HepG2 (cell line): ENCODE measurements around the gene GRM4. TPM values are rescaled to one million over a fixed set of nuclear protein-coding genes. Genes with fewer than 3 reads are reported as not detected.
A peak's percentile ranks its signal among the peaks of the same experiment; 100 is the strongest.

ENCODE experiments used
- CHD4 ChIP-seq: fragments of 200-600 bp; sonication (generic); IDR thresholded peaks from 2 replicates; pipeline ENCODE4 v1.7.0; 2017; ENCODE audit warnings: mild to moderate bottlenecking, low read length, borderline replicate concordance
- DNMT3B ChIP-seq: conservative IDR thresholded peaks from 2 replicates; pipeline ENCODE4 v1.6.1; 2016; ENCODE audit warnings: missing biosample characterization, control low read depth
- HMGA1 ChIP-seq: sonication (generic); formaldehyde crosslinking; conservative IDR thresholded peaks from 2 replicates; pipeline ENCODE4 v1.4.0; 2020; ENCODE audit warnings: missing genetic modification reagents
- IKZF4 ChIP-seq: sonication (generic); formaldehyde crosslinking; IDR thresholded peaks from 2 replicates; pipeline ENCODE4 v1.5.1; 2020; ENCODE audit warnings: borderline replicate concordance, mild to moderate bottlenecking, low read depth, missing genetic modification reagents; ENCODE audit errors: not compliant biosample characterization
- JDP2 ChIP-seq: sonication (generic); formaldehyde crosslinking; IDR thresholded peaks from 2 replicates; pipeline ENCODE4 v1.8.1; 2022; ENCODE audit warnings: missing genetic modification reagents, borderline replicate concordance
- KLF16 ChIP-seq, 2 experiments: sonication (generic) in 1 of 2; formaldehyde crosslinking in 1 of 2; IDR thresholded peaks; 2 replicates each; pipeline versions ENCODE4 v1.6.1 to v1.8.0; 2016 to 2023; ENCODE audit warnings: missing genetic modification reagents in 2 of 2, missing compliant biosample characterization in 1 of 2
- KLF6 ChIP-seq: IDR thresholded peaks from 2 replicates; pipeline ENCODE4 v1.8.0; 2016; ENCODE audit warnings: missing biosample characterization, missing genetic modification reagents
- MEIS2 ChIP-seq: sonication (generic); formaldehyde crosslinking; IDR thresholded peaks from 2 replicates; pipeline ENCODE4 v1.9.0; 2021; ENCODE audit warnings: mild to moderate bottlenecking, missing genetic modification reagents
- NKX3-1 ChIP-seq: sonication (generic); formaldehyde crosslinking; IDR thresholded peaks from 2 replicates; pipeline ENCODE4 v1.5.0; 2020; ENCODE audit warnings: missing genetic modification reagents
- PRMT3 ChIP-seq: sonication (generic); formaldehyde crosslinking; IDR thresholded peaks from 2 replicates; pipeline ENCODE4 v1.8.1; 2022; ENCODE audit warnings: low read depth, mild to moderate bottlenecking, moderate library complexity, missing genetic modification reagents, borderline replicate concordance
- SALL1 ChIP-seq: sonication (generic); formaldehyde crosslinking; IDR thresholded peaks from 2 replicates; pipeline ENCODE4 v1.8.0; 2022; ENCODE audit warnings: mild to moderate bottlenecking, missing genetic modification reagents
- SP140L ChIP-seq: sonication (generic); formaldehyde crosslinking; IDR thresholded peaks from 2 replicates; pipeline ENCODE4 v1.4.0; 2020; ENCODE audit warnings: missing genetic modification reagents, borderline replicate concordance
- SRY ChIP-seq: sonication (generic); formaldehyde crosslinking; IDR thresholded peaks from 2 replicates; pipeline ENCODE4 v1.8.0; 2022; ENCODE audit warnings: mild to moderate bottlenecking, missing genetic modification reagents
- STAT5B ChIP-seq: sonication (generic); formaldehyde crosslinking; IDR thresholded peaks from 2 replicates; pipeline ENCODE4 v1.4.0; 2020; ENCODE audit warnings: missing genetic modification reagents
- TEAD2 ChIP-seq: sonication (generic); formaldehyde crosslinking; IDR thresholded peaks from 2 replicates; pipeline ENCODE4 v1.9.0; 2021; ENCODE audit warnings: missing genetic modification reagents
- TMF1 ChIP-seq: sonication (generic); formaldehyde crosslinking; IDR thresholded peaks from 2 replicates; pipeline ENCODE4 v1.8.1; 2022; ENCODE audit warnings: low read depth, missing genetic modification reagents
- TOE1 ChIP-seq: sonication (generic); formaldehyde crosslinking; IDR thresholded peaks from 2 replicates; pipeline ENCODE4 v1.4.0; 2020; ENCODE audit warnings: mild to moderate bottlenecking, missing genetic modification reagents
- ZFP37 ChIP-seq: sonication (generic); formaldehyde crosslinking; IDR thresholded peaks from 2 replicates; pipeline ENCODE4 v1.4.0; 2020; ENCODE audit warnings: missing genetic modification reagents, borderline replicate concordance
- ZNF12 ChIP-seq: sonication (generic); formaldehyde crosslinking; IDR thresholded peaks from 2 replicates; pipeline ENCODE4 v1.5.0; 2020; ENCODE audit warnings: missing genetic modification reagents
- ZNF83 ChIP-seq: sonication (generic); formaldehyde crosslinking; IDR thresholded peaks from 2 replicates; pipeline ENCODE4 v1.4.0; 2020; ENCODE audit warnings: missing genetic modification reagents, mild to moderate bottlenecking, borderline replicate concordance
- polyA plus RNA-seq, 8 experiments: library from polyadenylated mRNA; depleted of rRNA in 3 of 8; stranded (reverse) in 7 of 8; unstranded in 1 of 8; fragments of >200 nt; fragmentation: Illumina TruSeq in 4 of 8; extraction: Trizol in 4 of 8; gene quantifications; 2 replicates each; pipeline versions ENCODE4 v1.2.1 to v1.2.3, GENCODE V29; 2011 to 2016; ENCODE audit warnings: low read depth in 4 of 8, missing spikeins in 1 of 8, mixed read lengths in 1 of 8; ENCODE audit not compliant: insufficient read depth in 1 of 8
- total RNA-seq, 5 experiments: library from RNA; depleted of rRNA; stranded (reverse); fragments of >200 nt; fragmentation: Illumina TruSeq; extraction: Trizol; gene quantifications; 2 replicates each; pipeline ENCODE4 v1.2.3, GENCODE V29; 2016; ENCODE audit warnings: low read depth in 1 of 5
- TF ChIP-seq, protein P1 (sequence below): sonication (generic); formaldehyde crosslinking; IDR thresholded peaks from 2 replicates; pipeline ENCODE4 v1.9.0; 2021; ENCODE audit warnings: missing genetic modification reagents, borderline replicate concordance
- TF ChIP-seq, protein P2 (sequence below): sonication (generic); formaldehyde crosslinking; IDR thresholded peaks from 2 replicates; pipeline ENCODE4 v1.4.0; 2020; ENCODE audit warnings: mild to moderate bottlenecking, low read depth, missing genetic modification reagents
- TF ChIP-seq, protein P3 (sequence below): IDR thresholded peaks from 2 replicates; pipeline ENCODE4 v1.4.0; 2020; ENCODE audit warnings: mild to moderate bottlenecking, missing genetic modification reagents
- TF ChIP-seq, protein P4 (sequence below): sonication (generic); formaldehyde crosslinking; IDR thresholded peaks from 2 replicates; pipeline ENCODE4 v1.8.1; 2023; ENCODE audit warnings: mild to moderate bottlenecking, missing genetic modification reagents

Gene GRM4
- total and polyA plus RNA-seq, 2 of the 13 experiments (the other 11 are each of a cell fraction or from before 2014, with no cell fraction given), result not detected

DNA sequence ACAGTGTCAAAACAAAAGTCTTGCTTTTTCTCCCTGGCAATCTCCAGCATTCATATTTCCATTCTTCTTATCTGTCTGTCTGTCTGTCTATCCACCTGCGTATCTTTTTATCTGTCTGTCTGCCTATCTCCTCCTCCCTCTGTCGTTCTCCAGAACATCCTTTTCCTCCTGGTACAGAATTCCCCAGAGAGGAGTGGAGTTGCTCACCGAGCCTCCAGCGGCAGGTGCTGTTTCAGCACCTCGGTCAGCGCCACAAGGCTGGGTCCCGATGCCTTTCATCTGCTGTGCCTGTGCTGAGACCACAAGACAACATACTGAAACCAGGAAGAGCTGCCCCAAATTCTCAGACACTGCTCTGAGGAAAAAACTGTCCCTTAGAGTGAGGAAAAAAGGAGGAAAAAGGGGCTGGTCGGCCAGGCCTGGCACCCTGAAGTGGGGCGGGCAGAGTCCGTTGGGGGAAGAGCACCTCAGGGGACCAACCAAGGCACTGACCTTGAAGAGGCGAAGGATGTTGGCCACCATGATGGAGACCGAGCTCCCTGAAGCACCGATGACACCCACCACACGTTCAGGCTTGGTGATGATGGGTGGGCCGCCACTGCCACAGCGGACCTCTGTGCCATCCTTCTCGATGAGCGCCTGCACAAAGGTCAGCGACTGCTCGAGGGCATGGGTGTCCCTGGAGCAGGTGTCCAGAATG, 13.3 kb downstream of the GRM4 start (continued):
- TF ChIP-seq, protein P1, sequence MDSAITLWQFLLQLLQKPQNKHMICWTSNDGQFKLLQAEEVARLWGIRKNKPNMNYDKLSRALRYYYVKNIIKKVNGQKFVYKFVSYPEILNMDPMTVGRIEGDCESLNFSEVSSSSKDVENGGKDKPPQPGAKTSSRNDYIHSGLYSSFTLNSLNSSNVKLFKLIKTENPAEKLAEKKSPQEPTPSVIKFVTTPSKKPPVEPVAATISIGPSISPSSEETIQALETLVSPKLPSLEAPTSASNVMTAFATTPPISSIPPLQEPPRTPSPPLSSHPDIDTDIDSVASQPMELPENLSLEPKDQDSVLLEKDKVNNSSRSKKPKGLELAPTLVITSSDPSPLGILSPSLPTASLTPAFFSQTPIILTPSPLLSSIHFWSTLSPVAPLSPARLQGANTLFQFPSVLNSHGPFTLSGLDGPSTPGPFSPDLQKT (CRISPR knock-in tag), result no peak
- TF ChIP-seq ZNF83 (CRISPR knock-in tag), result 0 out of 2 replicates have a peak, but pooled peaks have one; percentile 52
- TF ChIP-seq ZFP37 (CRISPR knock-in tag), result peak; percentile 82; the same call in 1 of the 2 replicates
- TF ChIP-seq, protein P2, sequence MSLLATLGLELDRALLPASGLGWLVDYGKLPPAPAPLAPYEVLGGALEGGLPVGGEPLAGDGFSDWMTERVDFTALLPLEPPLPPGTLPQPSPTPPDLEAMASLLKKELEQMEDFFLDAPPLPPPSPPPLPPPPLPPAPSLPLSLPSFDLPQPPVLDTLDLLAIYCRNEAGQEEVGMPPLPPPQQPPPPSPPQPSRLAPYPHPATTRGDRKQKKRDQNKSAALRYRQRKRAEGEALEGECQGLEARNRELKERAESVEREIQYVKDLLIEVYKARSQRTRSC (CRISPR knock-in tag), result peak; percentile 62; the same call in 1 of the 2 replicates
- TF ChIP-seq, protein P3, sequence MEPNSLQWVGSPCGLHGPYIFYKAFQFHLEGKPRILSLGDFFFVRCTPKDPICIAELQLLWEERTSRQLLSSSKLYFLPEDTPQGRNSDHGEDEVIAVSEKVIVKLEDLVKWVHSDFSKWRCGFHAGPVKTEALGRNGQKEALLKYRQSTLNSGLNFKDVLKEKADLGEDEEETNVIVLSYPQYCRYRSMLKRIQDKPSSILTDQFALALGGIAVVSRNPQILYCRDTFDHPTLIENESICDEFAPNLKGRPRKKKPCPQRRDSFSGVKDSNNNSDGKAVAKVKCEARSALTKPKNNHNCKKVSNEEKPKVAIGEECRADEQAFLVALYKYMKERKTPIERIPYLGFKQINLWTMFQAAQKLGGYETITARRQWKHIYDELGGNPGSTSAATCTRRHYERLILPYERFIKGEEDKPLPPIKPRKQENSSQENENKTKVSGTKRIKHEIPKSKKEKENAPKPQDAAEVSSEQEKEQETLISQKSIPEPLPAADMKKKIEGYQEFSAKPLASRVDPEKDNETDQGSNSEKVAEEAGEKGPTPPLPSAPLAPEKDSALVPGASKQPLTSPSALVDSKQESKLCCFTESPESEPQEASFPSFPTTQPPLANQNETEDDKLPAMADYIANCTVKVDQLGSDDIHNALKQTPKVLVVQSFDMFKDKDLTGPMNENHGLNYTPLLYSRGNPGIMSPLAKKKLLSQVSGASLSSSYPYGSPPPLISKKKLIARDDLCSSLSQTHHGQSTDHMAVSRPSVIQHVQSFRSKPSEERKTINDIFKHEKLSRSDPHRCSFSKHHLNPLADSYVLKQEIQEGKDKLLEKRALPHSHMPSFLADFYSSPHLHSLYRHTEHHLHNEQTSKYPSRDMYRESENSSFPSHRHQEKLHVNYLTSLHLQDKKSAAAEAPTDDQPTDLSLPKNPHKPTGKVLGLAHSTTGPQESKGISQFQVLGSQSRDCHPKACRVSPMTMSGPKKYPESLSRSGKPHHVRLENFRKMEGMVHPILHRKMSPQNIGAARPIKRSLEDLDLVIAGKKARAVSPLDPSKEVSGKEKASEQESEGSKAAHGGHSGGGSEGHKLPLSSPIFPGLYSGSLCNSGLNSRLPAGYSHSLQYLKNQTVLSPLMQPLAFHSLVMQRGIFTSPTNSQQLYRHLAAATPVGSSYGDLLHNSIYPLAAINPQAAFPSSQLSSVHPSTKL, result peak; percentile 42; the same call in 1 of the 2 replicates
- TF ChIP-seq IKZF4 (CRISPR knock-in tag), result peak; percentile 75
- peak; percentile 68; the same call in 1 of the 2 replicates for TF ChIP-seq ZNF12 (CRISPR knock-in tag)
- peak; percentile 56; the same call in 1 of the 2 replicates for TF ChIP-seq PRMT3 (CRISPR knock-in tag)
- peak; percentile 79; the same call in 1 of the 2 replicates for TF ChIP-seq KLF6
- TF ChIP-seq HMGA1 (CRISPR knock-in tag), result no peak
- TF ChIP-seq STAT5B (CRISPR knock-in tag), result peak; percentile 88
- no peak for TF ChIP-seq TEAD2 (CRISPR knock-in tag)
- TF ChIP-seq CHD4, result no peak
- TF ChIP-seq NKX3-1 (CRISPR knock-in tag), result peak; percentile 90
- peak; percentile 64; the same call in 1 of the 2 replicates for TF ChIP-seq MEIS2
- peak; percentile 52; the same call in 1 of the 2 replicates for TF ChIP-seq TOE1 (CRISPR knock-in tag)
- TF ChIP-seq KLF16 (CRISPR knock-in tag; IDR thresholded peaks at IDR 0.05), result peak in 1 of 2 experiments; percentile 83; a peak in 2 of 4 replicates
- TF ChIP-seq, protein P4, sequence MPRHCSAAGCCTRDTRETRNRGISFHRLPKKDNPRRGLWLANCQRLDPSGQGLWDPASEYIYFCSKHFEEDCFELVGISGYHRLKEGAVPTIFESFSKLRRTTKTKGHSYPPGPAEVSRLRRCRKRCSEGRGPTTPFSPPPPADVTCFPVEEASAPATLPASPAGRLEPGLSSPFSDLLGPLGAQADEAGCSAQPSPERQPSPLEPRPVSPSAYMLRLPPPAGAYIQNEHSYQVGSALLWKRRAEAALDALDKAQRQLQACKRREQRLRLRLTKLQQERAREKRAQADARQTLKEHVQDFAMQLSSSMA, result no peak
- TF ChIP-seq TMF1, result 0 out of 2 replicates have a peak, but pooled peaks have one; percentile 67
- TF ChIP-seq SP140L (CRISPR knock-in tag), result peak; percentile 93; the same call in 1 of the 2 replicates
- peak; percentile 81; the same call in 1 of the 2 replicates for TF ChIP-seq SRY (CRISPR knock-in tag)
- TF ChIP-seq SALL1, result peak; percentile 88
- peak; percentile 36; the same call in 1 of the 2 replicates for TF ChIP-seq JDP2
- TF ChIP-seq DNMT3B (CRISPR knock-in tag), result no peak; the same call in 1 of the 2 replicates
